H1 (cell line): ENCODE measurements around the gene PLBD2. TPM values are rescaled to one million over a fixed set of nuclear protein-coding genes. Genes with fewer than 3 reads are reported as not detected.

Experiments used
- CTCF ChIA-PET: fragments of 300-600 bp; sonication (Branson Sonifier 250); formaldehyde crosslinking; loops from one replicate; lab custom pipeline; 2021; ENCODE audit not compliant: partially characterized antibody; lab: Charles Lee
- POLR2A ChIA-PET: fragments of 300-600 bp; sonication (Branson Sonifier 250); formaldehyde crosslinking; loops from one replicate; lab custom pipeline; 2021; ENCODE audit warnings: inconsistent platforms; ENCODE audit not compliant: partially characterized antibody; lab: Charles Lee
- DNase-seq, 2 experiments: peaks; one replicate each; pipeline versions ENCODE4 v3.0.0 to v3.0.0-alpha.2; 2010 to 2022; ENCODE audit warnings: low spot score in 2 of 2, low read depth in 1 of 2, mixed read lengths in 1 of 2
- FAIRE-seq: peaks from 2 replicates; lab custom pipeline; 2011; peaks lifted over from hg19 to GRCh38; lab: Jason Lieb, UNC
- H2AFZ ChIP-seq: 2 replicates; pipeline ENCODE4 v1.8.1; 2012; ENCODE audit warnings: low read length, inconsistent platforms
- H2AK5ac ChIP-seq: 2 replicates; pipeline ENCODE4 v1.6.1; 2013; ENCODE audit warnings: low read depth, low read length
- H2BK120ac ChIP-seq: replicated peaks from 2 replicates; pipeline ENCODE3; 2013; ENCODE audit warnings: low read depth, low read length, inconsistent platforms
- H2BK12ac ChIP-seq: 2 replicates; pipeline ENCODE4 v1.6.1; 2013; ENCODE audit warnings: low read depth, low read length
- H2BK15ac ChIP-seq: 2 replicates; pipeline ENCODE4 v1.6.1; 2013; ENCODE audit warnings: low read length
- H2BK20ac ChIP-seq: 2 replicates; pipeline ENCODE4 v1.6.1; 2013; ENCODE audit warnings: low read length
- H2BK5ac ChIP-seq: 2 replicates; pipeline ENCODE4 v1.6.1; 2013; ENCODE audit warnings: low read depth, low read length
- H3K14ac ChIP-seq: 2 replicates; pipeline ENCODE4 v1.6.1; 2013; ENCODE audit warnings: inconsistent platforms; ENCODE audit not compliant: insufficient read length
- H3K18ac ChIP-seq: 2 replicates; pipeline ENCODE4 v1.6.1; 2013; ENCODE audit warnings: low read length; ENCODE audit errors: extremely low read depth
- H3K23ac ChIP-seq: 2 replicates; pipeline ENCODE4 v1.6.1; 2013; ENCODE audit warnings: inconsistent platforms; ENCODE audit not compliant: insufficient read length
- H3K23me2 ChIP-seq: 2 replicates; pipeline ENCODE4 v1.6.1; 2013; ENCODE audit warnings: low read depth, low read length
- H3K27ac ChIP-seq: 2 replicates; pipeline ENCODE4 v1.6.1; 2011; ENCODE audit warnings: low read depth, low read length, inconsistent platforms
- H3K27me3 ChIP-seq, 4 experiments: replicated peaks in 1 of 4; 1 replicate in 1 of 4; 2 replicates in 3 of 4; pipeline versions ENCODE4 v1.6.1 to v1.8.1; 2011 to 2013; ENCODE audit warnings: low read length in 3 of 4, mild to moderate bottlenecking in 3 of 4, inconsistent platforms in 2 of 4, mixed read lengths in 2 of 4, moderate library complexity in 1 of 4; ENCODE audit not compliant: control insufficient read depth in 3 of 4, insufficient read depth in 3 of 4; ENCODE audit errors: extremely low read depth in 1 of 4
- H3K36me3 ChIP-seq, 4 experiments: 2 replicates each; pipeline versions ENCODE4 v1.6.1 to v1.8.1; 2011 to 2013; ENCODE audit warnings: mild to moderate bottlenecking in 4 of 4, low read length in 3 of 4, moderate library complexity in 2 of 4, control low read depth in 1 of 4, inconsistent platforms in 1 of 4; ENCODE audit not compliant: insufficient read depth in 4 of 4, control insufficient read depth in 2 of 4
- H3K4ac ChIP-seq: replicated peaks from 2 replicates; pipeline ENCODE3; 2013; ENCODE audit warnings: low read length, low read depth, mixed read lengths, inconsistent platforms; ENCODE audit not compliant: insufficient read length
- H3K4me1 ChIP-seq, 4 experiments: replicated peaks in 1 of 4; 1 replicate in 1 of 4; 2 replicates in 3 of 4; pipeline versions ENCODE4 v1.6.1 to v1.8.1; 2011 to 2013; ENCODE audit warnings: low read length in 3 of 4, inconsistent platforms in 2 of 4, mixed read lengths in 1 of 4; ENCODE audit not compliant: insufficient read depth in 4 of 4, control insufficient read depth in 3 of 4
- H3K4me2 ChIP-seq, 2 experiments: 2 replicates each; pipeline versions ENCODE4 v1.6.1 to v1.8.1; 2011 to 2013; ENCODE audit warnings: low read depth in 2 of 2, low read length in 2 of 2, control low read depth in 1 of 2, inconsistent platforms in 1 of 2, mild to moderate bottlenecking in 1 of 2; ENCODE audit not compliant: insufficient read depth in 1 of 2
- H3K4me3 ChIP-seq, 4 experiments: fragments of 200-600, 300-600 bp in 1 of 4; sonication (generic), shearing (Covaris generic), sonication (Bioruptor Twin) in 1 of 4; 2 replicates each; pipeline versions ENCODE4 v1.5.1 to v1.8.1; 2011 to 2016; ENCODE audit warnings: low read length in 4 of 4, low read depth in 3 of 4, control low read depth in 2 of 4, inconsistent platforms in 2 of 4, mild to moderate bottlenecking in 2 of 4, mixed read lengths in 1 of 4, moderate library complexity in 1 of 4; ENCODE audit not compliant: insufficient read depth in 2 of 4; ENCODE audit errors: extremely low read depth in 1 of 4
- H3K56ac ChIP-seq: replicated peaks from 2 replicates; pipeline ENCODE3; 2013; ENCODE audit warnings: low read depth, mild to moderate bottlenecking, mixed read lengths, low read length, inconsistent platforms; ENCODE audit not compliant: insufficient read length
- H3K79me1 ChIP-seq: 2 replicates; pipeline ENCODE4 v1.6.1; 2013; ENCODE audit warnings: low read depth, low read length, control low read depth
- H3K79me2 ChIP-seq, 2 experiments: 2 replicates each; pipeline versions ENCODE4 v1.6.1 to v1.8.1; 2012 to 2013; ENCODE audit warnings: low read length in 2 of 2, mild to moderate bottlenecking in 2 of 2, inconsistent platforms in 1 of 2; ENCODE audit not compliant: insufficient read depth in 2 of 2, control insufficient read depth in 1 of 2
- H3K9ac ChIP-seq, 4 experiments: replicated peaks in 1 of 4; 1 replicate in 1 of 4; 2 replicates in 3 of 4; pipeline versions ENCODE4 v1.6.1 to v1.8.1; 2011 to 2013; ENCODE audit warnings: low read depth in 3 of 4, low read length in 3 of 4, control low read depth in 2 of 4, mild to moderate bottlenecking in 2 of 4, moderate library complexity in 2 of 4, inconsistent platforms in 1 of 4; ENCODE audit errors: extremely low read depth in 1 of 4
- H3K9me3 ChIP-seq, 2 experiments: 2 replicates each; pipeline versions ENCODE4 v1.6.1 to v1.8.1; 2012 to 2013; ENCODE audit warnings: mild to moderate bottlenecking in 2 of 2, moderate library complexity in 2 of 2, control low read depth in 1 of 2, inconsistent platforms in 1 of 2, low read depth in 1 of 2, low read length in 1 of 2, mixed read lengths in 1 of 2; ENCODE audit not compliant: insufficient read depth in 2 of 2
- H4K20me1 ChIP-seq, 2 experiments: replicated peaks in 1 of 2; 2 replicates each; pipeline versions ENCODE3 to v1.8.1; 2011 to 2013; ENCODE audit warnings: inconsistent platforms in 2 of 2, low read length in 2 of 2, mild to moderate bottlenecking in 1 of 2; ENCODE audit not compliant: insufficient read depth in 2 of 2, control insufficient read depth in 1 of 2
- H4K5ac ChIP-seq: 2 replicates; pipeline ENCODE4 v1.6.1; 2013; ENCODE audit warnings: low read length, low read depth, mixed read lengths, inconsistent platforms; ENCODE audit not compliant: insufficient read length
- H4K8ac ChIP-seq: 2 replicates; pipeline ENCODE4 v1.8.0; 2013; ENCODE audit warnings: mild to moderate bottlenecking, moderate library complexity, low read length, inconsistent platforms; ENCODE audit not compliant: insufficient read depth; ENCODE audit errors: extremely low read depth
- H4K91ac ChIP-seq: replicated peaks from 2 replicates; pipeline ENCODE3; 2013; ENCODE audit warnings: low read length, mixed read lengths, inconsistent platforms; ENCODE audit not compliant: insufficient read length
- ATF2 ChIP-seq: IDR thresholded peaks from 2 replicates; pipeline ENCODE4 v1.6.1; 2012; ENCODE audit warnings: low read length, inconsistent platforms
- CBX5 ChIP-seq: fragments of 300-800, 300-1000 bp; sonication (generic); IDR thresholded peaks from 2 replicates; pipeline ENCODE4 v1.7.1; 2016; ENCODE audit warnings: antibody characterized with exemption, low read length, low read depth
- E2F6 ChIP-seq: IDR thresholded peaks from 2 replicates; pipeline ENCODE4 v1.6.1; 2012; ENCODE audit warnings: inconsistent platforms
- JUN ChIP-seq: IDR thresholded peaks from 2 replicates; pipeline ENCODE4 v1.6.1; 2011; ENCODE audit warnings: low read depth, mild to moderate bottlenecking, improper control_type of control experiment, low read length
- POLR2A ChIP-seq, 2 experiments: IDR thresholded peaks; 1 replicate in 1 of 2; 2 replicates in 1 of 2; pipeline ENCODE4 v1.6.1; 2011; ENCODE audit warnings: low read depth in 2 of 2, low read length in 2 of 2, mild to moderate bottlenecking in 2 of 2; ENCODE audit errors: control extremely low read depth in 1 of 2
- TAF1 ChIP-seq: IDR thresholded peaks from 2 replicates; pipeline ENCODE4 v1.6.1; 2011; ENCODE audit warnings: mild to moderate bottlenecking, low read depth, low read length
- WGBS, 2 experiments: shearing (Covaris generic) in 1 of 2; methylation state at CpG; one replicate each; pipeline versions ENCODE4 v1.1.6 to v1.1.7; 2013 to 2015; ENCODE audit warnings: low lambda C conversion rate in 2 of 2, mixed read lengths in 2 of 2, inconsistent platforms in 1 of 2, low coverage in 1 of 2, missing lambda C conversion rate in 1 of 2; ENCODE audit not compliant: insufficient replicate concordance in 2 of 2, insufficient coverage in 1 of 2, insufficient read length in 1 of 2; ENCODE audit errors: extremely low coverage in 1 of 2, missing lambda C conversion rate in 1 of 2; 5-methylcytosine and 5-hydroxymethylcytosine counted together
- polyA plus RNA-seq, 7 experiments: library from polyadenylated mRNA; depleted of rRNA in 3 of 7; stranded (reverse) in 5 of 7; unstranded in 2 of 7; fragments of >200 nt in 5 of 7; fragments of 200-250 nt in 2 of 7; gene quantifications; 1 replicate in 5 of 7; 2 replicates in 1 of 7; 4 replicates in 1 of 7; pipeline versions ENCODE4 v1.2.1 to v1.2.3, GENCODE V29; 2011 to 2013; ENCODE audit warnings: missing spikeins in 2 of 7, mixed read lengths in 2 of 7
- total RNA-seq: library from RNA; stranded (reverse); fragmentation: NEBNext Ultra II Directional; extraction: Animal tissue kit (Norgen Biotek cat#: 25700); gene quantifications from 2 replicates; pipeline ENCODE4 v1.2.1, GENCODE V29; 2021

The PLBD2 gene
- total and polyA plus RNA-seq, 2 of the 8 experiments (the other 6 are each of a cell fraction or from before 2014, with no cell fraction given), result 16.8 to 33.5 TPM

- no peaks in the 10 kb centered on the region for H3K36me3 ChIP-seq
- no peak overlapping the region for H2BK120ac ChIP-seq
- WGBS, 2 experiments, result 90% methylated on average over 6 of the region's 9 CpGs; no CpG with 5 or more reads in 1 of the 2 experiments
- no peaks in the 10 kb centered on the region for H3K79me2 ChIP-seq
- H3K14ac ChIP-seq, result no peak overlapping the region
- no peak overlapping the region for H3K23ac ChIP-seq
- POLR2A ChIA-PET, result no interaction called here
- H3K4me2 ChIP-seq, result no peak overlapping the region
- CTCF ChIA-PET, result interaction anchor here (0.7 to 2.4 kb wide), 3 partner anchors 13 to 124 kb away, joined by 3 to 13 read pairs (median 6); no protein-coding TSS in a partner anchor
- H4K20me1 ChIP-seq, result no peaks in the 10 kb centered on the region
- no peak overlapping the region for H2BK5ac ChIP-seq
- no peak overlapping the region for H3K4me3 ChIP-seq
- TF ChIP-seq TAF1, result no peak
- no peak for TF ChIP-seq POLR2A (IDR thresholded peaks at IDR 0.05; ENCODE audit: control extremely low read depth in 1 of 2, low read depth in 2 of 2, low read length in 2 of 2)
- TF ChIP-seq CBX5, result no peak
- no peak for TF ChIP-seq JUN
- TF ChIP-seq E2F6, result peak; percentile 54
- no peak for TF ChIP-seq ATF2
- no peak overlapping the region for H2AK5ac ChIP-seq
- H4K8ac ChIP-seq, result no peak overlapping the region; the same call in 1 of the 2 replicates
- H2BK20ac ChIP-seq, result no peak overlapping the region
- H3K27ac ChIP-seq, result no peak overlapping the region
- DNase-seq, result no peak
- no peak overlapping the region for H2AFZ ChIP-seq
- H2BK12ac ChIP-seq, result no peak overlapping the region; the same call in 1 of the 2 replicates
- no peaks in the 10 kb centered on the region for H3K27me3 ChIP-seq
- peak overlapping the region; percentile 7 for H4K91ac ChIP-seq
- FAIRE-seq, result no peak
- H2BK15ac ChIP-seq, result peak overlapping the region; percentile 84
- H3K18ac ChIP-seq, result no peak overlapping the region; the same call in 1 of the 2 replicates
- no peak overlapping the region for H4K5ac ChIP-seq
- no peak overlapping the region for H3K56ac ChIP-seq
- H3K23me2 ChIP-seq, result peaks cover 8% of the 10 kb centered on the region
- H3K9ac ChIP-seq, result no peak overlapping the region
- H3K9me3 ChIP-seq, result no peaks in the 10 kb centered on the region
- no peaks in the 10 kb centered on the region; a peak in 1 of 7 replicates for H3K4me1 ChIP-seq
- H3K4ac ChIP-seq, result no peak overlapping the region
- H3K79me1 ChIP-seq, result no peaks in the 10 kb centered on the region
Measured at GRCh38 chr12:113427882-113428281, 69.5 kb downstream of the PLBD2 start.
